Keratinocyte (primary cell): ENCODE data around the gene GBP6.

Source experiments
- CTCF ChIP-seq, 3 experiments: IDR thresholded peaks in 1 of 3; conservative IDR thresholded peaks in 1 of 3; optimal IDR thresholded peaks in 1 of 3; 2 replicates in 2 of 3; 3 replicates in 1 of 3; pipeline versions ENCODE3 to v1.5.1; 2011; ENCODE audit warnings: low read length in 3 of 3, mild to moderate bottlenecking in 3 of 3, moderate library complexity in 2 of 3, control low read depth in 1 of 3, inconsistent platforms in 1 of 3; ENCODE audit not compliant: insufficient read depth in 2 of 3; ENCODE audit errors: extremely low read depth in 1 of 3
- EZH2 ChIP-seq: IDR thresholded peaks from one replicate; pipeline ENCODE4 v1.6.1; 2012; ENCODE audit warnings: inconsistent platforms, mild to moderate bottlenecking, low read length, moderate library complexity

GRCh38 chr1:89433421-89433820 is 69.6 kb downstream of the GBP6 start:
- no peak for TF ChIP-seq CTCF (optimal IDR thresholded peaks at IDR 0.05 in 1 of 3, IDR thresholded peaks at IDR 0.05 in 1 of 3, conservative IDR thresholded peaks at IDR 0.05 in 1 of 3; ENCODE audit: extremely low read depth in 1 of 3, insufficient read depth in 2 of 3, low read length in 3 of 3)
- no peak for TF ChIP-seq EZH2
